GM20000 (cell line): ENCODE results near the gene ANKS1A.

ENCODE experiments used
- DNase-seq: peaks from one replicate; pipeline ENCODE4 v3.0.0; 2012; ENCODE audit warnings: low spot score
- CTCF ChIP-seq: IDR thresholded peaks from 2 replicates; pipeline ENCODE4 v1.5.1; 2012; ENCODE audit warnings: mild to moderate bottlenecking, control low read depth; ENCODE audit errors: extremely low read depth, missing control alignments

Gene ANKS1A

DNA sequence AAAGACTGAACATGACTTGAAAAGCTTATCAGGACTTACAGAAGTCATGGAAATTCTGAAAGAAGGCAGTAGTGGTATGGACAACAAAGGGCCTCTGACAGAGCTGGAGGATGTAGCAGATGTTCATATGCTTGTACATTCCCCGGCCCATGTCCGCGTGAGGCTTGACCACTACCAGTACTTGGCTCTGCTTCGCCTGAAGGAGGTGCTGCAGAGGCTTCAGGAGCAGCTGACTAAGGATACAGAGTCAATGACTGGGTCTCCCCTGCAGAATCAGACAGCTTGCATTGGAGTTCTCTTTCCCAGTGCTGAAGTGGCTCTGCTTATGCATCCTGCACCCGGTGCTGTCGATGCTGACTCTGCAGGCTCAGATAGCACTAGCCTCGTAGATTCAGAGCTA, 30.4 kb upstream of the ANKS1A start:
- TF ChIP-seq CTCF: no peak
- DNase-seq: no peak

- DNase-seq: no peak
- TF ChIP-seq CTCF: no peak
Measured at GRCh38 chr6:34859951-34860350, 29.1 kb upstream of the ANKS1A start.

DNA sequence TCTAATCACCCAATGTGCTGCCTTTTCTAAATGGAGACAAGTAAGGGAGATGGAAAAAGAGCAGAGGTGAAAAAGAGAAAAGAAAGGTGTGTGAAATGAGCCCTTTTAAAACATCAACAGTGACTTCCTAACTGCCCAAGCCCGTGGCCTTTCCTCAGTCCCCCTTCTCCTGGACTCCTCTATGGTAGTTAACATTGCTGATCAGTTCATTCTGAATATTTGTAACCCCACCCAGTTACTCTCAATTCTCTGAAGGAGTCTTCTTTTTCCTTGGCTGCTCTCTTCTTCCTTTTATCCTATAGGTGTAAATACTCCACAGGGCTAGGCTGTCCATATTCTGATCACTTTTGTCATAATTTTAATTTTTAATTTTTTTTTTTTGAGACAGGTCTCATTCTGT, 28.3 kb upstream of the ANKS1A start:
- TF ChIP-seq CTCF: no peak
- no peak for DNase-seq

DNA sequence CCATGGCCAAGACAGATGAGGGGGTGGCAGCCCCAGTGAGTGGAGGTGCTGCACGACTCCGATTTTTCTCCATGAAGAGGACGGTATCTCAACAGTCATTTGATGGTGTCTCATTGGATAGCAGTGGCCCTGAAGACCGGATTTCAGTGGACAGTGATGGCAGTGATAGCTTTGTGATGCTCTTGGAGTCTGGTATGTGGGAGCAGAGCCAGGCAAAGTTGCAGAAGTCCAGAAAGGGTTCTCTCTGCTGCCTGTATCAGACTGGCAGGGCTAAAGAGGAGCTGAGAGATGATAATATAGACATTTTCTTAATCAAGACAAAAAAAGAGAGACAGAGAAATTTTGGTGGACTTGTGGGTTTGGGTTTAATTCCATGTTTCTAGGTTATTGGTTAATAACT, 25.0 kb upstream of the ANKS1A start:
- no peak for DNase-seq
- TF ChIP-seq CTCF: no peak

- no peak for DNase-seq
- no peak for TF ChIP-seq CTCF
Measured at GRCh38 chr6:34865107-34865506, 23.9 kb upstream of the ANKS1A start.

DNA sequence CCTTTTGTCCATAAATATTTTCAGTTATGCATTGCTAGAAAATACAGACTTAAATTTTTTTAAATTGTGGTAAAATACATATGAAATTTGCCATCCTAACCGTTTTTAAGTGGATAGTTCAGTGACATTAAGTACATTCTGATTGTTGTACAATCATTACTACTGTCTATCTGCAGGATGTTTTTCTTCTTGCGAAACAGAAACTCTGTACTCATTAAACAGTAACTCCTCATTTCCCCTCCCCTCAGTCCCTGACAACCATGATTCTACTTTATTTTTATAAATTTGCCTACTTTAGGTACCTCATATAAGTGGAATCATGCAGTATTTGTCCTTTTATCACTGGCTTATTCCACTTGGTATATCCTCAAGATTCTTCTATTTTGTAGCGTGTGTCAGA, 22.5 kb upstream of the ANKS1A start:
- no peak for TF ChIP-seq CTCF
- DNase-seq: no peak

DNA sequence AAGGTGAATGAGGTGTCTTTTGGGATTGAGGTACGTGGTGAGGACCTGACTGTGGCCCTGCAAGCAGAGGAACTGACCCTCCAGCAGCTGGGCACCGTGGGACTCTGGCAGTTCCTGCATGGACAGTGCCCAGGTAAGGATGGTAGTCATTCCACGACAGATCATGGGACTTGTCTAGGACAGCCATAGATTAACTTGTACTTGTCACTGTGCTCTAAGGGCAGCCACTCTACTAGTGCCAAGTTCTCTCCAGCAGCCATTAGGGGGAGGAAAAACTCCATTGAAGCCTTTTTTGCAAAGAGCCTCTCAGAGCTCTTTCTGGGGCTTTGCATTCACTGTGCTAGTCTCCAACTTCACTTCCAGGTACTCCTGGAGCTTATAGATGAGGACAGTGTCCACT, 21.6 kb upstream of the ANKS1A start:
- TF ChIP-seq CTCF: no peak
- DNase-seq: no peak
